ENCODE data around the gene PCDHGA8.
"Not testable (repeated sequence)": the region's sequence is repeated elsewhere in the genome, so short reads cannot be mapped to it uniquely, and the experiment has no call there.

The PCDHGA8 gene

DNA sequence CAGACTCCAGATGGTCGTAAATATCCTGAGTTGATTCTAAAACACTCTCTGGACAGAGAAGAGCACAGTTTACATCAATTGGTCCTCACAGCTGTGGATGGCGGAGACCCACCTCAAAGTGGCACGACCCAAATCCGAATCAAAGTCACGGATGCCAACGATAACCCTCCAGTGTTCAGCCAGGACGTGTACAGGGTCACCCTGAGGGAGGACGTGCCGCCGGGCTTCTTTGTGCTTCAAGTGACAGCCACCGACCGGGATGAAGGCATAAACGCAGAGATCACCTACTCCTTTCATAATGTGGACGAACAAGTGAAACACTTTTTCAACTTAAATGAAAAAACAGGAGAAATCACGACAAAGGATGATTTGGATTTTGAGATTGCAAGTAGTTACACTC is 31.7 kb upstream of the PCDHGA8 start:
- Mint-ChIP-seq H3K36me3 (ENCODE audit: low read depth) (peaks cover 6% of the 10 kb centered on the region), H3K4me1 (ENCODE audit: low read depth) (no peaks in the 10 kb centered on the region), H3K4me3 (no peak overlapping the region), H3K27me3 (peaks cover 81% of the 10 kb centered on the region), H3K9me3 (peaks cover 70% of the 10 kb centered on the region), H3K27ac (no peak overlapping the region)
- intact Hi-C loops (cut with micrococcal nuclease), result no loop called here

DNA sequence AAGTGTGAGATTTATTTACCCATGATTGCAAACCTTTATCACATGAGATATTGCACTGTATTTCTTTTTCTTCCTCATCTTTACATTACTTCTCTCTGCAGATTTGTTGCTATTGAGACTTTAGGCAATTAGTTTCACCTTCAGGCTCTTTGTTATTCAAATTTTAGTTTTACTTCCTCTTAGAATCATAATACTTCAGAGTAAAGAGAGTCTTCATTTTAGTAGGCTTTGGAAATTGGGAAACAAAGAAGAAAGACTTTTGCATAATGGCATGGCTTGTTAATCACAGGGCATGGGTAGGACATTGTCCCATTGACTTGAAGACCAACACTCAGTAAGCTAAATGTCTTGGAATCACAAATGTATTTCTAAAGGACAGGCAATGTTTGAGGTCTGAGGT is 29.7 kb upstream of the PCDHGA8 start:
- Mint-ChIP-seq H3K9me3 (peaks cover 67% of the 10 kb centered on the region), H3K36me3 (ENCODE audit: low read depth) (peaks cover 6% of the 10 kb centered on the region), H3K27ac (no peak overlapping the region), H3K4me1 (ENCODE audit: low read depth) (no peaks in the 10 kb centered on the region), H3K27me3 (peaks cover 79% of the 10 kb centered on the region), H3K4me3 (no peak overlapping the region)
- intact Hi-C loops (cut with micrococcal nuclease), result no loop called here

GRCh38 chr5:141363952-141364660 is 28.3 kb upstream of the PCDHGA8 start, which contains the start of gene PCDHGA5:
Gene PCDHGA5 (plus strand): TSS chr5:141364162. CDS start chr5:141364331, 169 bp downstream.
- intact Hi-C loops (cut with micrococcal nuclease), result no loop called here
- Mint-ChIP-seq H3K4me3 (no peak within 1 kb of the TSS), H3K36me3 (ENCODE audit: low read depth) (peaks cover 6% of the 10 kb centered on the region), H3K27ac (no peak within 1 kb of the TSS), H3K9me3 (peaks cover 67% of the 10 kb centered on the region), H3K27me3 (peaks cover 76% of the 10 kb centered on the region), H3K4me1 (ENCODE audit: low read depth) (no peaks in the 10 kb centered on the region)

GRCh38 chr5:141366016-141366896 is 26.2 kb upstream of the PCDHGA8 start:
- Mint-ChIP-seq H3K4me1 (ENCODE audit: low read depth) (peaks cover 10% of the 10 kb centered on the region), H3K27me3 (peaks cover 76% of the 10 kb centered on the region), H3K4me3 (no peak overlapping the region), H3K27ac (no peak overlapping the region), H3K9me3 (peaks cover 63% of the 10 kb centered on the region), H3K36me3 (ENCODE audit: low read depth) (peaks cover 6% of the 10 kb centered on the region)
- intact Hi-C loops (cut with micrococcal nuclease), result no loop called here

- H3K27me3 Mint-ChIP-seq, result peaks cover 71% of the 10 kb centered on the region
- no peaks in the 10 kb centered on the region for H3K36me3 Mint-ChIP-seq (ENCODE audit: low read depth)
- H3K4me1 Mint-ChIP-seq (ENCODE audit: low read depth), result peaks cover 10% of the 10 kb centered on the region
- intact Hi-C loops (cut with micrococcal nuclease), result no loop called here
- H3K4me3 Mint-ChIP-seq, result peak within 1 kb of the TSS; percentile 75
- peak within 1 kb of the TSS; percentile 54 for H3K27ac Mint-ChIP-seq
- H3K9me3 Mint-ChIP-seq, result peaks cover 65% of the 10 kb centered on the region
Observed at GRCh38 chr5:141369994-141370848, 22.2 kb upstream of the PCDHGA8 start, which contains the start of gene PCDHGB3. Gene PCDHGB3 (plus strand): TSS chr5:141370242. CDS start chr5:141370395, 153 bp downstream.

- Mint-ChIP-seq H3K36me3 (ENCODE audit: low read depth) (peaks cover 5% of the 10 kb centered on the region), H3K4me1 (ENCODE audit: low read depth) (peaks cover 10% of the 10 kb centered on the region), H3K4me3 (no peak overlapping the region), H3K9me3 (peaks cover 66% of the 10 kb centered on the region), H3K27me3 (peaks cover 71% of the 10 kb centered on the region), H3K27ac (no peak overlapping the region)
- intact Hi-C loops (cut with micrococcal nuclease), result no loop called here
Observed at GRCh38 chr5:141371572-141372475, 20.6 kb upstream of the PCDHGA8 start.

GRCh38 chr5:141373673-141374317 is 18.6 kb upstream of the PCDHGA8 start, which contains the start of gene PCDHGA6:
Gene PCDHGA6 (plus strand): TSS chr5:141373891. CDS start chr5:141374084, 193 bp downstream.
- Mint-ChIP-seq H3K36me3 (ENCODE audit: low read depth) (peaks cover 5% of the 10 kb centered on the region), H3K4me3 (no peak within 1 kb of the TSS), H3K4me1 (ENCODE audit: low read depth) (peaks cover 10% of the 10 kb centered on the region), H3K27me3 (peaks cover 70% of the 10 kb centered on the region), H3K27ac (no peak within 1 kb of the TSS), H3K9me3 (peaks cover 73% of the 10 kb centered on the region)
- intact Hi-C loops (cut with micrococcal nuclease), result no loop called here

DNA sequence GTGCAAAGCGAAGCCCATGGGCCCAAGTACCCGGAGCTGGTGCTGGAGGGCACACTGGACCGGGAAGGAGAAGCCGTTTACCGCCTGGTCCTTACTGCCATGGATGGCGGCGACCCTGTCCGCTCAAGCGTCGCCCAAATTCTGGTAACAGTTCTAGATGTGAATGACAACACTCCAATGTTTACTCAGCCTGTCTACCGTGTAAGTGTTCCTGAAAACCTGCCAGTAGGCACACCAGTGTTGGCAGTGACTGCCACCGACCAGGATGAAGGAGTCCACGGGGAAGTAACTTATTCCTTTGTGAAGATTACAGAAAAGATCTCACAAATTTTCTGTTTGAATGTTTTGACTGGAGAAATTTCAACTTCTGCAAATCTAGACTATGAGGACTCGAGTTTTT is 17.8 kb upstream of the PCDHGA8 start:
- intact Hi-C loops (cut with micrococcal nuclease), result no loop called here
- Mint-ChIP-seq H3K4me3 (no peak overlapping the region), H3K4me1 (ENCODE audit: low read depth) (peaks cover 10% of the 10 kb centered on the region), H3K27ac (no peak overlapping the region), H3K9me3 (peaks cover 73% of the 10 kb centered on the region), H3K36me3 (ENCODE audit: low read depth) (peaks cover 5% of the 10 kb centered on the region), H3K27me3 (peaks cover 66% of the 10 kb centered on the region)

- not testable (repeated sequence) for H3K27ac Mint-ChIP-seq; H3K36me3 Mint-ChIP-seq (ENCODE audit: low read depth)
Observed at GRCh38 chr5:141375444-141376155, 16.8 kb upstream of the PCDHGA8 start.

GRCh38 chr5:141382469-141383294 is 9.8 kb upstream of the PCDHGA8 start, which contains the start of gene PCDHGA7:
Gene PCDHGA7 (plus strand): TSS chr5:141382742. CDS start chr5:141382900, 158 bp downstream.
- H3K36me3 Mint-ChIP-seq (ENCODE audit: low read depth), result no peaks in the 10 kb centered on the region
- H3K4me1 Mint-ChIP-seq (ENCODE audit: low read depth), result no peaks in the 10 kb centered on the region
- no peak within 1 kb of the TSS for H3K27ac Mint-ChIP-seq
- H3K4me3 Mint-ChIP-seq, result peak within 1 kb of the TSS; percentile 71
- H3K27me3 Mint-ChIP-seq, result peaks cover 62% of the 10 kb centered on the region
- intact Hi-C loops (cut with micrococcal nuclease), result no loop called here
- peaks cover 22% of the 10 kb centered on the region for H3K9me3 Mint-ChIP-seq

More at GRCh38 chr5:141375444-141376155, 16.8 kb upstream of the PCDHGA8 start:
- Mint-ChIP-seq H3K27me3 (peaks cover 63% of the 10 kb centered on the region), H3K9me3 (peaks cover 66% of the 10 kb centered on the region)
- H3K4me3 Mint-ChIP-seq; intact Hi-C loops (cut with micrococcal nuclease); H3K4me1 Mint-ChIP-seq (ENCODE audit: low read depth): not testable (repeated sequence)

- Mint-ChIP-seq H3K36me3 (ENCODE audit: low read depth) (no peaks in the 10 kb centered on the region), H3K4me1 (ENCODE audit: low read depth) (no peaks in the 10 kb centered on the region), H3K4me3 (no peak overlapping the region), H3K27me3 (peaks cover 64% of the 10 kb centered on the region), H3K9me3 (peaks cover 25% of the 10 kb centered on the region), H3K27ac (no peak overlapping the region)
- intact Hi-C loops (cut with micrococcal nuclease), result no loop called here
Observed at GRCh38 chr5:141383345-141383744, 9.1 kb upstream of the PCDHGA8 start.
